Measurements from ENCODE around the gene PBX2. TPM values are rescaled to one million over a fixed set of nuclear protein-coding genes. Genes with fewer than 3 reads are reported as not detected.

PBX2 gene
- total RNA-seq, 1 experiment from 2014 or later: 23.1 TPM

DNA sequence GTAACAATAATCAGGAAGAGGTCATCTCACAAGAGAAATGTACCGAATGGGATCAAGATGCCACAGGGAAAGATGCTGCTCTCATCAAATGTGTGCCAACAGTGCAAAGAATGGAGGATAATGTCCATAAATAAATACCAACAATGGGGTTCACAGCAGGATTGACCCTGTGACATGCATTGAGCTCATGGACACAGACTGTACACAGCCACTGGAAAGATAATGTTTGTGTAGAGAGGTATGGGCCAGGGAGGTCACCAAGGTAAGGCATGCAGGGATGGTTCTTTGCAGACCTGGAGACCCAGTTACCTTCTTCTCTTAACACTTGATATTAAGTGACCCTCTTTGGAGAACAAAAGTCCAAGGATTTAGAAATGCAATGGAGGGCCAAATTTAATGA, 15.6 kb downstream of the PBX2 start:
- DNase-seq (ENCODE audit: low read depth): no peak

- DNase-seq (ENCODE audit: low read depth): no peak
Observed at GRCh38 chr6:32173051-32173727, 16.8 kb downstream of the PBX2 start.

GRCh38 chr6:32171234-32171633, 18.8 kb downstream of the PBX2 start:
- no peak for DNase-seq (ENCODE audit: low read depth)

DNA sequence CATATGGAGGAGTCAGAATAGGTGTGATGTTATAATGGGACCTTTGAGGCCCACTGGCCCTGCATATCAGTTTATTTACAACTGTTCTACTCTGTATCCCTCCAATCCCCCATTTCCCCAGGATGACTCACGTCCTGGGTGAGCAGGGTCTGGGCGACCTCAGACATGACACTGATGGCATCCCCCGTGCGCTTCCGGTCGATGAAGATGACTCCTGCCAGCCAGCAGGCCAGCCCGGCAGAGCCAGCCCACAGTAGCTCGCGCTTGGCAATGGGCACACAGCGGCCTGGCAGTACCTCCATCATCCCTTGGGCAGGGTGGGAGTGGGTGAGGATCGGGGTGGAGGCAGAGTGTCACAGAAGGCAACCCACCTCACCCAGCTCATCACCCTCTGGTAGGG, 19.7 kb downstream of the PBX2 start:
- DNase-seq (ENCODE audit: low read depth): no peak

DNA sequence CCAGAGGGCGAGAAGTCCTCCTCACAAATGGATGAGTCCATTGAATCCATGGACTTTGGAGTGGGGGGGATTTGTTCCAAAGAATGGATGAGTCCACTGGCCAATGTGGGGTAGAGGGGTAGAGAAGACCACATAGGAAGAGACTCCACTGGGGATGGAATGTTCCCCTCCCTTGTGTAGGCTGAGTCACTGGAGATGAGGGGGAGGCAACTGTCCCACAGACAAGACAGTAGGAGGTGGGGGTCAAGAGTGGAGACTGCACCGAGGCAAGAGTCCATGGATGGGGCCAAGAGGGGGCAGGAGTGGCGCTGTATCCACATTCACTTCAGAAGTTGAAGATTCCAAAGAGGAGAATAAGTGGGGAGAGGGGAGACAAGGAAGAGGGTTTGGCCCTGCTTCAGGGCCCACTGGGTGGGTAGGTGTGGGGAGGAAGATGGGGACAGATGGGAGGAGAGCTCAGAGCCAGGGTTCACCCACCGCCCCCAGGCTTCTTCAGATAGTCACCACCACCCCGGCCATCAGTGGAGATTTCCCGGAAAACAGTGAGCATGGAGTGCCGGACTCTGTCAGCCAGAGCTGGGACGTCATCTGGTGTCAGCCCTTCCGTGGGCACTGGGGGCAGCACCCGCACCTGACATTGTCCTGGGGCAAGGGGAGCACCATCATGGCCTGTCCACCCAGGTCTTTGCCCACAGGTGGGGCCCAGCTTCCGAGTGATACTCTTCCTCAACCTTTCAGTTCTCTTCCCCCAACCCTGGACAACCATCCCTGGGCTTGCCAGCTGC, 21.0 kb downstream of the PBX2 start:
- peak; percentile 18 for DNase-seq (ENCODE audit: low read depth)

DNA sequence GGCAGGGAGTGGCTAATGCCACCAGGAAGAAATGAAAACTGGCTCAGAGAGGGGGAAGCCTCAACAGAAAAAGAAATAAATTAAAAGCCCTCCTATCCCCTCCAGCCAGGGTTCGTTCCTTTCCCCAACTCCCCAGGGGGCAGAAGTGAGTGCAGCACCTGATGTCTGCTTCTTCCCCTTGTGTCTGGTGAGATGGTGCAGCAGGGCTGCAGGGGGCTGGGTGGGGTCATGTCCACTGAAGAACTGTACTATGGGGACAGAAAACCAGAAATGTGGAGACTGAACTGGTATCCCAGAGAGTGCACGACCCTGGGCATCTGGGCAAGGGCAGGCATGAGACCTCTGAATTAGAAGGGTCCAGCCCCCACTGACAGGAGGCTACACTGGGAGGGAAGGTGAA, 21.7 kb downstream of the PBX2 start:
- DNase-seq (ENCODE audit: low read depth): no peak

DNA sequence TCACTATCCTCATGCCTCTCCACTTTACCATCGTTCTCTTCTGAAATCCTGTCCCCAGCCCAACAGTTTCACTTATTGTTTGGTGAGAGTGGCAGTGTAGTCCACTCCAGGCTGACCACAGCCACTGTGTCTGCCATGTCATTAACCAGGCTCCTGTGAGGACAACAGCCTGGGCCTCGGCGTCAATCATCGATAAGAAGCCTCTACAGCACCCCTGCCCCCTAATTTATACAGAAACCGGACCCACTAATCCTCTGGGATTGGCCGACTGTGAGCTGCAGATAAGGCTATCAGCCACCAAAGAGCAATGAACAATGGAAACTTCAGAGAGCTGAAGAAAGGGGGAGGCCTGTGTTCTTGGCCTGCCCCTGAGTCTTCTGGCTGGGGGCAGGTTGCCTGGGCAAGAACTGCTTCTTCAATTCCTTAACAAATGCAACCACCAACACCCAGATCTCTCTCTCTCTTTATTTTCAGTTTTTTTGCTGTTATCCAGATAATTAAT, 22.2 kb downstream of the PBX2 start:
- no peak for DNase-seq (ENCODE audit: low read depth)

DNA sequence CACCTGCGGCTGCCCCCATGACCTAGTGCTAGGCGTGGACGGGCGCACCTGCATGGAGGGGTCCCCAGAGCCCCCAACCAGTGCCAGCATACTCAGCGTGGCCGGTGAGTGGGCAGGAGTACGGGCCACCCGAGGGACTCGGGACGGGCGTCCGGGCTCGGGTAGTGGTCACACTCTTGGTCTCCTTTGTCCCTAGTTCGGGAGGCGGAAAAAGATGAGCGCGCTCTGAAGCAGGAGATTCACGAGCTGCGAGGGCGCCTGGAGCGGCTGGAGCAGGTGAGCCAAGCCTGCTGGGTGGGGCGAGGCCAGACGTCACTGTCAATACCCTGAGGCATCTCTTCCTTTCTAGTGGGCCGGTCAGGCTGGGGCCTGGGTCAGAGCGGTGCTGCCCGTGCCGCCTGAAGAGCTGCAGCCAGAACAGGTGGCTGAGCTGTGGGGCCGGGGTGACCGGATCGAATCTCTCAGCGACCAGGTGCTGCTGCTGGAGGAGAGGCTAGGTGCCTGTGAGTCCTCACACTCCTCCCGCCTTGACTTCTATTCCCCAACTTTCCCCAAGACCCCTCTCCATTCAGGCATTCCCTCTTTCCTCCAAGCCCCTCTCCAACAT, 22.7 kb downstream of the PBX2 start:
- no peak for DNase-seq (ENCODE audit: low read depth)

DNA sequence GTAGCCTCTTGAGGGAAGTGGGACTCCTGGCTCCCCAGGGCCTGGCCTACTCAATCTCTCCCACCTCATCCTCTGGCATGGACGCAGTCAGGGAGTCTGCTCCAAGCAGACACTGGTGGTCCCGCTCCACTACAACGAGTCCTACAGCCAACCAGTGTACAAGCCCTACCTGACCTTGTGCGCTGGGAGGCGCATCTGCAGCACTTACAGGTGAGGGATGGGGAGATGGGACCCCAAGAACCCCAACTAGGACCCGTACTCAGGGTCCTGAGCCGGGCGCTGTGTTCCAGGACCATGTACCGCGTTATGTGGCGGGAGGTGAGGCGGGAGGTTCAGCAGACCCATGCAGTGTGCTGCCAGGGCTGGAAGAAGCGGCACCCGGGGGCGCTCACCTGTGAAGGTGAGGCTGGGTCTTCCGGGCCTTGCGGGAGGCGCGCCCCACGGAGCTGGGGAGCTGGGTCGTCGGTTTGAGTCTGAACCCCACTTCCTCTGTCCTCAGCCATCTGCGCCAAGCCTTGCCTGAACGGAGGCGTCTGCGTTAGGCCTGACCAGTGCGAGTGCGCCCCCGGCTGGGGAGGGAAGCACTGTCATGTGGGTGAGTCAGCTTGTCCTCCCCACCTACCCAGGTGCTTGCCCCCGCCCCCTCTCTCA, 23.5 kb downstream of the PBX2 start:
- DNase-seq (ENCODE audit: low read depth): no peak

DNA sequence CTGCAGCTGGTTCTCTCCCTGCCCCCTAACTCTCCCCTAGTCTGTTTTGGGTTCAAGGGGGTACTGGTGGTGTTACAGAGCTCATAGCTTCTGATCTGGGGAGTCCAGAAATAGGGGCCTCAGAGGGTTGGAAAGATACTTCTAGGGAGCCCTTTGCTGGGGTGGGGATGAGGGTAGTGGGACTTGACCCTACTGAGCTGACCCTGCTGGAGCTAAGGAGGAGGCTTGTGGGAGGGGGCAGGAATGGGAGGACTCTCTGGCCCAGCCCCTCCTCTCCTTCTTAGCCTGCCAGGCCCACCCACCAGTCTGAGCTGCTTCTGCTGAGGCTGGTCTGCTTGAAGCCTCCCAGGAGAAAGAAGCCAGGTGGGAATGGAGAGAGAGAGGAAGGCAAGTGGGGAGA, 25.7 kb downstream of the PBX2 start, which contains the start of gene EGFL8:
EGFL8 (plus strand) TSS at position 301 of the 400 bp plus-strand sequence. CDS start 1,571 bp downstream, outside the sequence.
- no peak for DNase-seq (ENCODE audit: low read depth)

DNA sequence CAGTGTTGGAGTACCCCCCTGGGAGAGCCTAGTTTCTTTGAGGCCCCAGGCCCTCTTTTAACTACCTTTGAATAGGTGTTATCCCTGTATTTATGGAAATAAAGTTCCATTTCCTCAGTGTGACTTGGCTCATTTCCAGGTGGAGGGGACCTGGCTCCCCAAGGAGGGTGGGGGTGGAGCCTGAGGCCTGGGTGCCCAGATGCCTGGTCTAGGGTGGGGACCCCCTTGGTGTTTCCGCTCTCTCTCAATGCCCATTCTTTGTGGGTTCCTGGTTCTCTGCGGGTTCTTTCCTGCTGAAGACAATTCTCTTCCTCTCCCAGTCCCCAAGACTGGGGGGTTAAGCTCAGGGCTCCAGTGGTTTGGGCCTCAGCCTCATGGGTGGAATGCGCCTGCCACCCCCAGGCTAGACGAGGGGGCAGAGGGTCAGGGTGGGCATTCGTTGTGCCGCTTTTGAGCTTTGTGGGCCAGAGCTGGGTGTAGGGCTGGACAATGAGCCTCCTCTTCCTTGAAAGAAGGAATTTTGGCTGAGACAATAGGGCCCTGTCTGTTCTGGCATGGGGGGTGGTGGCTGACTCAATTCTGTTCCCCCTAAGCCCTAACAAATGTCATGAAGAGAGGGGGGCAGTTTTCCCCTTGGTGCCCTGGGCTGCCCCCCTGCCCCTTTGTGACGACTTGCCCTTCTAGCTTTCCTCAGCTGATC, 26.3 kb downstream of the PBX2 start:
- DNase-seq (ENCODE audit: low read depth): no peak

- DNase-seq (ENCODE audit: low read depth): no peak
Observed at GRCh38 chr6:32158052-32158451, 31.9 kb downstream of the PBX2 start.

GRCh38 chr6:32156891-32157290, 33.1 kb downstream of the PBX2 start:
- no peak for DNase-seq (ENCODE audit: low read depth)

DNA sequence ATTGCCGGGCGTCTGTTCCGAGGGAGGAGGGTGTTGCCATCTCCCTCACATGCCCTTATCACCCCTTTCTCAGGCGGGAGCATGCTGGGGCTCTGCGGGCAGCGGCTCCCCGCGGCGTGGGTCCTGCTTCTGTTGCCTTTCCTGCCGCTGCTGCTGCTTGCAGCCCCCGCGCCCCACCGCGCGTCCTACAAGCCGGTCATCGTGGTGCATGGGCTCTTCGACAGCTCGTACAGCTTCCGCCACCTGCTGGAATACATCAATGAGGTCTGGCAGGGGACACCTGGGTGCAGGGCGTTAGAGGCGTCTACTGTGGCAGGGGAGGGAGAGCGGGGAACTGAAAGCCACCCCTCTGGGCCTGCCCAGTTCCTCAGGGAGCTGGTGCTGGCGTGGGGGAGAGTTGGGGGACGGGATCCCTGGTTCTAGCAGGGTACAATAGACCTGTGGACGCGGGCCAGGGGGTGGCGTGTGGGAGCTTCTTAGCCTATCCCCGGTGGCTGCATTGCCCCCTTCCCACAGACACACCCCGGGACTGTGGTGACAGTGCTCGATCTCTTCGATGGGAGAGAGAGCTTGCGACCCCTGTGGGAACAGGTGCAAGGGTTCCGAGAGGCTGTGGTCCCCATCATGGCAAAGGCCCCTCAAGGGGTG, 35.4 kb downstream of the PBX2 start:
- DNase-seq (ENCODE audit: low read depth): peak; percentile 67

GRCh38 chr6:32153564-32154513, 36.2 kb downstream of the PBX2 start, which contains the start of gene PPT2:
PPT2 (plus strand) TSS chr6:32154141; CDS start chr6:32154595, 454 bp downstream.
- peak; percentile 89 for DNase-seq (ENCODE audit: low read depth)

DNA sequence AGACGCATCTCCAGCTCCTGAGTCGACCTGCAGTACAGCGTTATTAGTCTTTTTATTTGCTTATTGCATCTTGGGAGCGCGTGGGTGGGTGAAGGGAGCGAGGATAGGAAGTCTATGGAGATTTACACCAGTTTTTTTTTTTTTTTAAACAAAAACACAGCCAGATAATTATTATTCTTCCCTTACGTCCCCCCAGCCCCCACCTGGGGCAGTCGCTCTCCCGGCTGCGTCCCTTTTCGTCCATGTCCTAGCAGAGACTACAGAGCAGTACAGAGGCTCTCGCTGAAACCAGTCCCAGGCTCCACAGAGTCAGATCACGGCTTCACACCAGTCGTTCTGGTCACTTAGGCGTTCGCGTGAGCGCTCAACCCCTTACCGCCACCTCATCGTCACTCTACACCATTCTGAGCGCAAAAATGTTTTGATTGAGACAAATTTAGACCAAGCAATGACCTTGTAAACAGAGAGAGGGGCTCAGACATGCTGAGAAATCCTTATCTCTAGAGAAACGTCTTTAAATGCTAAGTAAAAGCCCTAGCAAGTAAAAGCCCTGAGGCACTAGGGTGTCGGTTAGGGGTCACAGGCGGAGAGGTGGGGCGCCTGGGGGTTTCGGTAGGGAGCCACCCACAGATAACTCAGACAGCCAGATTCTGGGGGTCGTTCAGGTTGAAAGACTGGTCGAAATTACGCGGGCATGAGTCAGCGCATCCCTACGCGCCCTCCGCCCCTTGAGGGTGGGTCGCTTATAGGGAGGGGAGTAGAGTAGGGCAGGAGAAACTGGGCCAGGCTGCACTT, 37.0 kb downstream of the PBX2 start:
- no peak for DNase-seq (ENCODE audit: low read depth)

DNA sequence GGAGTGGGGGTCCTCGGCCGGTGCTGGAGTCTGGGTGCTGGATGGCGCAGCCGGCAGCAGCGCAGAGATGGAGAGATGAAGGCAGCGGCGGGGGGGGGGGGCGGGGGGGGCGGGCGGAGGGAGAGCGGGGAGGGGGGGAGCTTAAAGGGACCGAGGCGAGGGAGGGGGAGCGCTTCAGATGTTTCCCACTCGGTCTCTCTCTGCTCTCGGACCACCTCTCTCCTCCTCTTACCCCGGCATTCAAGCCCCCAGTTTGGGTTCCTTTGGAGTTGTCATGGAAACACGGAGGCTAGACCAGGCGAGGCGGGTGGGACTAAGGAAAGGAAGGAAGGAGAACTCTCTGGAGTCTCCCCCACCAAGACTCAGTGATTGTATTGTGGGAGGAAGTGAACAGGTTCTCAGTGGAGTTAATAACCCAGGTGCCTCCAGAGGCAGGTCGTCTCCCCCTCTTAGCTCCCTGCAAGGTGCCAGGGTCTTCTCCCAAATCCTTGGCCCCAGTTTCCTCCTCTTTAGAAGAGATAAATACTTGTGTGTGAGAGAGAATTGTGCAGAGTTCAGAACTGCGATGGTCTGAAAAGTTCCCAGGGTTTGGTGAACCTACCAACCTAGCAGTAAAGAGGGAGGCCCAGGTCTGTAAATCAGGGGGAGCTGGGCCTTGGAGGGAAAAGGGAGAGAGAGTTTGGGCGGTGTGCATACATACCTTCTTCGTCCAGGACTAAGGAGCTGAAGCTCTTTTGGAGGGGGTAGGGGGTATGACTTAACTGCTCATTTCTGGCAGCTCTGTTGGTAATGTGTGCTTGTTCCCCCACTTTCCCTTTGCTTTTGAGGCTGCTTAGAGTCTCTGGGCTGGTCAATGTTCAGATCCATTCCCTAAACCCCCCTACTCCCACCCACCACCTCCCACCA, 37.9 kb downstream of the PBX2 start, which contains the start of gene PRRT1:
PRRT1 (minus strand) TSS at position 77 of the 906 bp plus-strand sequence. CDS start 112 bp downstream, outside the sequence.
- no peak for DNase-seq (ENCODE audit: low read depth)

Data from LHCN-M2 (cell line).